Measurements from ENCODE around the gene TOPBP1.

DNA sequence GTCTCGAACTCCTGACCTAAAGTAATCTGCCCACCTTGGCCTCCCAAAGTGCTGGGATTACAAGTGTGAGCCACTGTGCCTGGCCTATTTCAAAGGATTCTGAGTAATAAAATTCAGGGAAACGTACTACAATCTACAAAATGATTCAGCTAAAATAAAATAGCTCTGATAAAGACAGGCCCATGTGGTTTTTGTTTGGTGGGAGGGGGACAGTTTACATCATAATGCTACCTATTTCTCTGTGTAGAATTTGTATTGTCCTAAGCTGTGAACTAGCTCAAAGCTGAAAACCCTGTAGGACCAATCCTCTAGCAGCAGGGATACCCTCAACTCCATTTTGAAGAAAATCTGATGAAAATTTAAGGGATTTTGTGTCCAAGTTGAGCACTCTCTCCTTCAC, 62.5 kb downstream of the TOPBP1 start:
- TF ChIP-seq, protein P1, sequence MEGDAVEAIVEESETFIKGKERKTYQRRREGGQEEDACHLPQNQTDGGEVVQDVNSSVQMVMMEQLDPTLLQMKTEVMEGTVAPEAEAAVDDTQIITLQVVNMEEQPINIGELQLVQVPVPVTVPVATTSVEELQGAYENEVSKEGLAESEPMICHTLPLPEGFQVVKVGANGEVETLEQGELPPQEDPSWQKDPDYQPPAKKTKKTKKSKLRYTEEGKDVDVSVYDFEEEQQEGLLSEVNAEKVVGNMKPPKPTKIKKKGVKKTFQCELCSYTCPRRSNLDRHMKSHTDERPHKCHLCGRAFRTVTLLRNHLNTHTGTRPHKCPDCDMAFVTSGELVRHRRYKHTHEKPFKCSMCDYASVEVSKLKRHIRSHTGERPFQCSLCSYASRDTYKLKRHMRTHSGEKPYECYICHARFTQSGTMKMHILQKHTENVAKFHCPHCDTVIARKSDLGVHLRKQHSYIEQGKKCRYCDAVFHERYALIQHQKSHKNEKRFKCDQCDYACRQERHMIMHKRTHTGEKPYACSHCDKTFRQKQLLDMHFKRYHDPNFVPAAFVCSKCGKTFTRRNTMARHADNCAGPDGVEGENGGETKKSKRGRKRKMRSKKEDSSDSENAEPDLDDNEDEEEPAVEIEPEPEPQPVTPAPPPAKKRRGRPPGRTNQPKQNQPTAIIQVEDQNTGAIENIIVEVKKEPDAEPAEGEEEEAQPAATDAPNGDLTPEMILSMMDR (IDR thresholded peaks at IDR 0.05): no peak
- no peak for TF ChIP-seq POLR2A (IDR thresholded peaks at IDR 0.05)
- TF ChIP-seq EP300 (IDR thresholded peaks at IDR 0.05): no peak
